LoVo (cell line): ENCODE data around the gene POU2F1.

ENCODE experiments used
- DNase-seq: peaks from one replicate; pipeline ENCODE4 v3.0.0-alpha.2; 2016; ENCODE audit warnings: low spot score

Gene POU2F1

GRCh38 chr1:167469280-167469965 is 248.7 kb downstream of the POU2F1 start:
- no peak for DNase-seq

GRCh38 chr1:167471568-167471967 is 250.9 kb downstream of the POU2F1 start:
- DNase-seq, result no peak

- no peak for DNase-seq
Measured at GRCh38 chr1:167472752-167473521, 252.3 kb downstream of the POU2F1 start.

GRCh38 chr1:167473761-167474160 is 253.1 kb downstream of the POU2F1 start:
- no peak for DNase-seq

- DNase-seq, result no peak
Measured at GRCh38 chr1:167474191-167474641, 253.5 kb downstream of the POU2F1 start.

- DNase-seq, result no peak
Measured at GRCh38 chr1:167476061-167476460, 255.4 kb downstream of the POU2F1 start.
